CD8-positive, alpha-beta memory T cell (primary cell): ENCODE measurements around the gene ERVFRD-1. TPM values are rescaled to one million over a fixed set of nuclear protein-coding genes. Genes with fewer than 3 reads are reported as not detected.

Experiments used
- CTCF ChIA-PET: fragments of 350-600 bp; sonication (Branson Sonifier 250); formaldehyde crosslinking; loops from one replicate; lab custom pipeline; 2021; ENCODE audit warnings: antibody characterized with exemption; lab: Charles Lee
- POLR2A ChIA-PET: fragments of 350-600 bp; sonication (Branson Sonifier 250); formaldehyde crosslinking; loops from one replicate; lab custom pipeline; 2021; ENCODE audit warnings: antibody characterized with exemption; lab: Charles Lee
- DNase-seq, 5 donors: peaks; one replicate each; pipeline versions ENCODE4 v3.0.0 to v3.0.0-alpha.2; 2020 to 2022; ENCODE audit warnings: mixed read lengths in 1 of 5
- H3K27ac ChIP-seq: one replicate; pipeline ENCODE4 v1.7.0; 2013; ENCODE audit warnings: low read depth, mild to moderate bottlenecking, low read length, moderate library complexity
- H3K27me3 ChIP-seq: 2 replicates; pipeline ENCODE4 v1.7.0; 2013; ENCODE audit warnings: low read length, mild to moderate bottlenecking; ENCODE audit not compliant: insufficient read depth, poor library complexity, severe bottlenecking
- H3K36me3 ChIP-seq: 2 replicates; pipeline ENCODE4 v1.7.0; 2013; ENCODE audit warnings: mild to moderate bottlenecking, low read length, moderate library complexity; ENCODE audit not compliant: insufficient read depth
- H3K4me1 ChIP-seq: 2 replicates; pipeline ENCODE4 v1.7.0; 2013; ENCODE audit warnings: mild to moderate bottlenecking, low read length, moderate library complexity; ENCODE audit not compliant: insufficient read depth
- H3K4me3 ChIP-seq: 2 replicates; pipeline ENCODE4 v1.7.0; 2013; ENCODE audit warnings: mild to moderate bottlenecking, low read length
- H3K9me3 ChIP-seq: 2 replicates; pipeline ENCODE4 v1.7.0; 2013; ENCODE audit warnings: mild to moderate bottlenecking, low read length
- H3K27ac Mint-ChIP-seq, 8 donors: one replicate each; pipeline ENCODE4 v1.8.0; 2020 to 2021; ENCODE audit warnings: mixed read lengths in 8 of 8, mild to moderate bottlenecking in 6 of 8, inconsistent platforms in 3 of 8, moderate library complexity in 3 of 8
- H3K27me3 Mint-ChIP-seq, 2 donors: one replicate each; pipeline ENCODE4 v1.8.0; 2020 to 2021; ENCODE audit warnings: mixed read lengths in 2 of 2, mild to moderate bottlenecking in 1 of 2, moderate library complexity in 1 of 2
- H3K36me3 Mint-ChIP-seq, 3 donors: one replicate each; pipeline ENCODE4 v1.8.0; 2020 to 2021; ENCODE audit warnings: mixed read lengths in 3 of 3, inconsistent platforms in 1 of 3, mild to moderate bottlenecking in 1 of 3
- H3K4me1 Mint-ChIP-seq, 3 donors: one replicate each; pipeline ENCODE4 v1.8.0; 2020 to 2021; ENCODE audit warnings: mixed read lengths in 3 of 3, inconsistent platforms in 1 of 3, mild to moderate bottlenecking in 1 of 3
- H3K4me3 Mint-ChIP-seq, 7 donors: one replicate each; pipeline ENCODE4 v1.8.0; 2020 to 2021; ENCODE audit warnings: mixed read lengths in 7 of 7, mild to moderate bottlenecking in 6 of 7, moderate library complexity in 4 of 7, inconsistent platforms in 2 of 7
- H3K9me3 Mint-ChIP-seq, 5 donors: one replicate each; pipeline ENCODE4 v1.8.0; 2020 to 2022; ENCODE audit warnings: mixed read lengths in 5 of 5, mild to moderate bottlenecking in 3 of 5, moderate library complexity in 2 of 5, inconsistent platforms in 1 of 5
- polyA plus RNA-seq: library from polyadenylated mRNA; unstranded; fragments of 300-500 nt; fragmentation: Illumina TruSeq; gene quantifications from one replicate; pipeline ENCODE4 v1.2.3, GENCODE V29; 2021
- total RNA-seq, 2 experiments: library from RNA; stranded (reverse); gene quantifications; one replicate each; pipeline ENCODE4 v1.2.3, GENCODE V29; 2021

ERVFRD-1 gene
- total and polyA plus RNA-seq, 3 experiments from 2014 or later: 0.12 TPM; not detected in 2

DNA sequence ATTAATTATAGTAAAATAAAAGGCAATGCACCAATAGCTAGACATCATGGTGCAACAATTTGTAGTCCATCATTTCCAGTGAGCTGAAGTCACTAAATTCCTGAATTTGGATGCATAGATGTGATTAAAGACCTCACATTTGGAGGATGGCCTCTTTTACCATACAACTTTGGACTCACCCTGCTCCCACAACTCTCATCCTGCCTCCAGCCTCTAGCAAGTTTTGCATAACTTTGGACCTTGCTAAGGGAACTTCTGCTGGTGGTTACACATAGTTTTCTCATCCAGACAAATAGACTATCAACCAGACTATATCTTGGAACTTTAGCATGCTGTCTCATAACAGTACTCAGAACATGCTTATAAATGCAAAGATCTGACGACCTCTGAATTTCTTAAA, 54.7 kb downstream of the ERVFRD-1 start:
- Mint-ChIP-seq H3K4me1 (no peaks in the 10 kb centered on the region), H3K9me3 (no peaks in the 10 kb centered on the region), H3K4me3 (no peak overlapping the region), H3K36me3 (no peaks in the 10 kb centered on the region), H3K27ac (no peak overlapping the region), H3K27me3 (peaks cover 16 to 40% of the 10 kb centered on the region in 2 donors)
- DNase-seq: no peak
- Histone ChIP-seq H3K4me3 (no peak overlapping the region), H3K36me3 (no peaks in the 10 kb centered on the region), H3K27ac (no peak overlapping the region), H3K27me3 (no peaks in the 10 kb centered on the region), H3K4me1 (no peaks in the 10 kb centered on the region), H3K9me3 (no peaks in the 10 kb centered on the region)
- POLR2A ChIA-PET: no interaction called here
- CTCF ChIA-PET: interaction anchor here (0.6 to 3.0 kb wide), 2 partner anchors 9 to 12 kb away, joined by 3 to 12 read pairs; no protein-coding TSS in a partner anchor

- Mint-ChIP-seq H3K27ac (no peak overlapping the region), H3K4me1 (no peaks in the 10 kb centered on the region), H3K4me3 (no peak overlapping the region), H3K9me3 (no peaks in the 10 kb centered on the region), H3K36me3 (no peaks in the 10 kb centered on the region), H3K27me3 (peaks cover 24 to 42% of the 10 kb centered on the region in 2 donors)
- POLR2A ChIA-PET: no interaction called here
- CTCF ChIA-PET: interaction anchor here (3.0 kb wide), 1 partner anchor 11 kb away, joined by 12 read pairs; no protein-coding TSS in a partner anchor
- no peaks in the 10 kb centered on the region for H3K36me3 ChIP-seq
- DNase-seq: no peak
- H3K27me3 ChIP-seq: no peaks in the 10 kb centered on the region
- no peaks in the 10 kb centered on the region for H3K9me3 ChIP-seq
- H3K4me1 ChIP-seq: no peaks in the 10 kb centered on the region
- H3K27ac ChIP-seq: no peak overlapping the region
- no peak overlapping the region for H3K4me3 ChIP-seq
These were observed 56.3 kb downstream of the ERVFRD-1 start for GRCh38 chr6:11055127-11055627.

GRCh38 chr6:11054722-11055121, 56.8 kb downstream of the ERVFRD-1 start:
- Histone ChIP-seq H3K9me3 (no peaks in the 10 kb centered on the region), H3K27ac (no peak overlapping the region), H3K4me3 (no peak overlapping the region), H3K4me1 (no peaks in the 10 kb centered on the region), H3K27me3 (no peaks in the 10 kb centered on the region), H3K36me3 (no peaks in the 10 kb centered on the region)
- POLR2A ChIA-PET: no interaction called here
- H3K36me3 Mint-ChIP-seq: no peaks in the 10 kb centered on the region
- no peak overlapping the region for H3K4me3 Mint-ChIP-seq
- no peaks in the 10 kb centered on the region for H3K4me1 Mint-ChIP-seq
- no peak for DNase-seq
- peaks cover 27 to 43% of the 10 kb centered on the region in 2 donors for H3K27me3 Mint-ChIP-seq
- H3K9me3 Mint-ChIP-seq: no peaks in the 10 kb centered on the region
- CTCF ChIA-PET: interaction anchor here (3.0 kb wide), 1 partner anchor 11 kb away, joined by 12 read pairs; no protein-coding TSS in a partner anchor
- no peak overlapping the region for H3K27ac Mint-ChIP-seq

DNA sequence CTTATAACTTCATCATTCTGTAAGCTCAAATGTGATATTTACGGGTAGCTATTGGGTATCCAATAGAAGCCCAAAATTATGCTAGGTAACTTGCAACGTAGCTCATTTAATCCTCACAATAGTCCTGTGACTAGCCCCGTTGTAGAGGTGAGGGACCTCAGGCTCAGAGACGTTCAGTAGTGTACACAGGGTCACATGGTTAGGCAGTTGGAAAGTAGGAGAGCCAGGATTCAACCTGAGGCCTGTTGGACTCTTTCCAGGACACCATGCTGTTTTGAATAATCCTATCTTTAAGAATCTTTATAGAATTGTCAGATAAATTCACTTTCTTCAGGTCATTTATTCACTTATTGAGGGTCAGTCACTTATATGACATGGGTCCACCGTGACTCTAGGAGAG, 58.2 kb downstream of the ERVFRD-1 start:
- Histone ChIP-seq H3K27ac (no peak overlapping the region), H3K4me3 (no peak overlapping the region), H3K36me3 (no peaks in the 10 kb centered on the region), H3K4me1 (no peaks in the 10 kb centered on the region), H3K9me3 (no peaks in the 10 kb centered on the region), H3K27me3 (no peaks in the 10 kb centered on the region)
- no peaks in the 10 kb centered on the region for H3K36me3 Mint-ChIP-seq
- H3K27me3 Mint-ChIP-seq: peaks cover 33 to 57% of the 10 kb centered on the region in 2 donors
- no peak overlapping the region for H3K27ac Mint-ChIP-seq
- no peak overlapping the region for H3K4me3 Mint-ChIP-seq
- DNase-seq: no peak
- ChIA-PET CTCF (interaction anchor here (0.9 kb wide), 1 partner anchor 9 kb away, joined by 3 read pairs; no protein-coding TSS in a partner anchor), POLR2A (no interaction called here)
- no peaks in the 10 kb centered on the region for H3K9me3 Mint-ChIP-seq
- no peaks in the 10 kb centered on the region for H3K4me1 Mint-ChIP-seq

Other genes starting within 250 kb of the ERVFRD-1 start
- gene GCM2, start 229.7 kb downstream of the ERVFRD-1 start, total RNA-seq: not detected
- not detected for gene GCM2, start 229.7 kb downstream of the ERVFRD-1 start, polyA plus RNA-seq
- not detected for gene SYCP2L, start 224.7 kb downstream of the ERVFRD-1 start, total RNA-seq
- not detected for gene SYCP2L, start 224.7 kb downstream of the ERVFRD-1 start, polyA plus RNA-seq
- gene ELOVL2, start 67.4 kb downstream of the ERVFRD-1 start, total RNA-seq: not detected
- gene ELOVL2, start 67.4 kb downstream of the ERVFRD-1 start, polyA plus RNA-seq: not detected
- 10 to 100 TPM; 14.7 to 16.0 TPM for gene SMIM13, start 17.9 kb downstream of the ERVFRD-1 start, total RNA-seq
- gene SMIM13, start 17.9 kb downstream of the ERVFRD-1 start, polyA plus RNA-seq: 4.6 TPM
- gene NEDD9, start 120.9 kb upstream of the ERVFRD-1 start, total RNA-seq: 10 to 100 TPM; 39.9 to 41.0 TPM
- gene NEDD9, start 120.9 kb upstream of the ERVFRD-1 start, polyA plus RNA-seq: 40.2 TPM